22Rv1 (cell line): ENCODE measurements around the gene ORAI2.
A peak's percentile ranks its signal among the peaks of the same experiment; 100 is the strongest.

Experiments
- H3K27ac ChIP-seq: fragments of 450-650 bp; 2 replicates; pipeline ENCODE4 v1.5.1; 2017
- CTCF ChIP-seq: fragments of 450-650 bp; IDR thresholded peaks from 2 replicates; pipeline ENCODE4 v1.5.1; 2017; ENCODE audit warnings: mild to moderate bottlenecking
- ZFX ChIP-seq: fragments of 450-650 bp; IDR thresholded peaks from 2 replicates; pipeline ENCODE4 v1.6.1; 2017; ENCODE audit warnings: antibody characterized with exemption, borderline replicate concordance

ORAI2 gene

GRCh38 chr7:102426268-102427018, 6.9 kb upstream of the ORAI2 start:
- H3K27ac ChIP-seq = peak overlapping the region; percentile 12; the same call in 1 of the 2 replicates

GRCh38 chr7:102427019-102427405, 6.4 kb upstream of the ORAI2 start:
- no peak overlapping the region for H3K27ac ChIP-seq
- no peak for TF ChIP-seq ZFX
- no peak for TF ChIP-seq CTCF

More at GRCh38 chr7:102426268-102427018, 6.9 kb upstream of the ORAI2 start:
- TF ChIP-seq ZFX (no peak), CTCF (no peak)

- TF ChIP-seq CTCF (no peak), ZFX (no peak)
- no peak overlapping the region for H3K27ac ChIP-seq
These were observed 4.1 kb upstream of the ORAI2 start for GRCh38 chr7:102429141-102429899.

- H3K27ac ChIP-seq = peak overlapping the region; percentile 74
- TF ChIP-seq CTCF (no peak), ZFX (no peak)
These were observed 1.6 kb upstream of the ORAI2 start for GRCh38 chr7:102431617-102432298.

- H3K27ac ChIP-seq = peak overlapping the region; percentile 74
- TF ChIP-seq CTCF (no peak), ZFX (no peak)
These were observed 745 bp upstream of the ORAI2 start for GRCh38 chr7:102432442-102433218.

DNA sequence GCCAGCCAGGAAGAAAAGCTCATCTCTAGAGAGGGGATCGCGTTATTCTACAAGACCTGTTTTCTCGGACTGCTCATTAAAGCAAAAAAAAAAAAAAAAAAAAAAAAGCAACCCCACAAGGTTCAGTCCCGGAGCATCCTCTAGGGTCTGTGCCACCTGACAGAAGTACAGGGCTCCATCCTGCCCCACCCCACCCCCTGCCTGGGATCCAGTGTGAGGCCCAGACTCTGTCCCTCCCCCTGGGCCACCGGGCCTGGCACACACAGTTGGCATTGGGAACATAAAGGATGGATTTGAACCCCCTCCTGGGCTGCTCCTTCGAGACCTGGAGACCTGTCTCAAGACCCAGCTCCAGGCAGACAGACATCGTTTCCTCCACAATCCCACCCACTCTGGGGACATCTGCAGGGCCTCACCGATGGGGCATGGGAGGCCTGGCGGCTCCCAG, 688 bp downstream of the ORAI2 start:
- no peak overlapping the region for H3K27ac ChIP-seq
- no peak for TF ChIP-seq ZFX

GRCh38 chr7:102436118-102436517, 2.7 kb downstream of the ORAI2 start:
- H3K27ac ChIP-seq = no peak overlapping the region
- TF ChIP-seq CTCF (no peak), ZFX (no peak)
